ENCODE results near the gene NR1D1. TPM values are rescaled to one million over a fixed set of nuclear protein-coding genes. Genes with fewer than 3 reads are reported as not detected.

Gene NR1D1
- total and polyA plus RNA-seq, 2 of the 13 experiments (the other 11 are each of a cell fraction or from before 2014, with no cell fraction given), result 2.1 to 2.7 TPM

GRCh38 chr17:40100669-40101366 is 429 bp upstream of the NR1D1 start (continued):
- TF ChIP-seq DMTF1 (CRISPR knock-in tag; IDR thresholded peaks at IDR 0.05) (peak; percentile 96), NFE2 (CRISPR knock-in tag; IDR thresholded peaks at IDR 0.05) (0 out of 2 replicates have a peak, but pooled peaks have one; percentile 2), ZNF850 (CRISPR knock-in tag; conservative IDR thresholded peaks at IDR 0.05) (no peak), ARNT2 (CRISPR knock-in tag; IDR thresholded peaks at IDR 0.05; ENCODE audit: low read depth) (peak; percentile 99), ZFY (CRISPR knock-in tag; IDR thresholded peaks at IDR 0.05) (peak; percentile 80), MED1 (CRISPR knock-in tag; IDR thresholded peaks at IDR 0.05) (peak; percentile 86), ZNF788 (CRISPR knock-in tag; IDR thresholded peaks at IDR 0.05; ENCODE audit: borderline replicate concordance) (peak; percentile 96; the same call in 1 of the 2 replicates), NFYB (CRISPR knock-in tag; IDR thresholded peaks at IDR 0.05) (peak; percentile 6; the same call in 1 of the 2 replicates), ZNF704 (CRISPR knock-in tag; IDR thresholded peaks at IDR 0.05; ENCODE audit: borderline replicate concordance) (peak; percentile 99), TMF1 (CRISPR knock-in tag; IDR thresholded peaks at IDR 0.05; ENCODE audit: low read depth) (peak; percentile 98), KDM2A (CRISPR knock-in tag; IDR thresholded peaks at IDR 0.05; ENCODE audit: borderline replicate concordance, low read depth) (peak; percentile 71; the same call in 1 of the 2 replicates), ZBTB38 (CRISPR knock-in tag; IDR thresholded peaks at IDR 0.05) (peak; percentile 93), DNMT3B (CRISPR knock-in tag; conservative IDR thresholded peaks at IDR 0.05) (peak; percentile 82; the same call in 1 of the 2 replicates), ZNF7 (CRISPR knock-in tag; IDR thresholded peaks at IDR 0.05) (no peak), CCDC6 (CRISPR knock-in tag; IDR thresholded peaks at IDR 0.05) (peak; percentile 98), AHDC1 (CRISPR knock-in tag; IDR thresholded peaks at IDR 0.05; ENCODE audit: borderline replicate concordance) (peak; percentile 37), ZNF619 (CRISPR knock-in tag; IDR thresholded peaks at IDR 0.05) (peak; percentile 96; the same call in 1 of the 2 replicates), RXRA (CRISPR knock-in tag; IDR thresholded peaks at IDR 0.05) (peak; percentile 100)
